Measurements from ENCODE around the gene AIG1.
"Not testable (repeated sequence)": the region's sequence is repeated elsewhere in the genome, so short reads cannot be mapped to it uniquely, and the experiment has no call there.

The AIG1 gene

DNA sequence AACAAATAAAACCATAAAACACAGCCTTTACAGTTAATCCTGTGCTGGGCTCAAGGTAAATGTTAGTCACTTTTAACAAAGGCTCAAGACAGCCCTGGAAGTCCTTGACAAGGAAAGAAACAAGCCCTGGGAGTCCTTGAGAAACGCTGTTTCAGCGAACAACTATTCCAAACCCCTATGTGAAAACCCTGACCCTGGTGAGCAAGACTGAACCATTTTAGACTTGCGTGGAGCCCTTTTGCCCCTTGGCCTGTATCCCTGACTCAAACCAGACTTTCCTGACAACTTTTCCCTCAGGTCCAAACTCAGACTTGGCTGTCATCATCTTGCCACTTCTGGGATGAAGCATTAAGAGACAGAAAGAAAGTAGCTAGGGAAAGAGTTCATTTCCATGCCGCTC lies 180.4 kb downstream of the AIG1 start:
- DNase-seq (ENCODE audit: low read depth): no peak
- TF ChIP-seq, protein P1, sequence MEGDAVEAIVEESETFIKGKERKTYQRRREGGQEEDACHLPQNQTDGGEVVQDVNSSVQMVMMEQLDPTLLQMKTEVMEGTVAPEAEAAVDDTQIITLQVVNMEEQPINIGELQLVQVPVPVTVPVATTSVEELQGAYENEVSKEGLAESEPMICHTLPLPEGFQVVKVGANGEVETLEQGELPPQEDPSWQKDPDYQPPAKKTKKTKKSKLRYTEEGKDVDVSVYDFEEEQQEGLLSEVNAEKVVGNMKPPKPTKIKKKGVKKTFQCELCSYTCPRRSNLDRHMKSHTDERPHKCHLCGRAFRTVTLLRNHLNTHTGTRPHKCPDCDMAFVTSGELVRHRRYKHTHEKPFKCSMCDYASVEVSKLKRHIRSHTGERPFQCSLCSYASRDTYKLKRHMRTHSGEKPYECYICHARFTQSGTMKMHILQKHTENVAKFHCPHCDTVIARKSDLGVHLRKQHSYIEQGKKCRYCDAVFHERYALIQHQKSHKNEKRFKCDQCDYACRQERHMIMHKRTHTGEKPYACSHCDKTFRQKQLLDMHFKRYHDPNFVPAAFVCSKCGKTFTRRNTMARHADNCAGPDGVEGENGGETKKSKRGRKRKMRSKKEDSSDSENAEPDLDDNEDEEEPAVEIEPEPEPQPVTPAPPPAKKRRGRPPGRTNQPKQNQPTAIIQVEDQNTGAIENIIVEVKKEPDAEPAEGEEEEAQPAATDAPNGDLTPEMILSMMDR (IDR thresholded peaks at IDR 0.05; ENCODE audit: control insufficient read depth, insufficient read depth, low read depth, low read length, missing control alignments): no peak
- no peak overlapping the region for H3K4me3 ChIP-seq (ENCODE audit: control insufficient read depth, low read depth, low read length)

DNA sequence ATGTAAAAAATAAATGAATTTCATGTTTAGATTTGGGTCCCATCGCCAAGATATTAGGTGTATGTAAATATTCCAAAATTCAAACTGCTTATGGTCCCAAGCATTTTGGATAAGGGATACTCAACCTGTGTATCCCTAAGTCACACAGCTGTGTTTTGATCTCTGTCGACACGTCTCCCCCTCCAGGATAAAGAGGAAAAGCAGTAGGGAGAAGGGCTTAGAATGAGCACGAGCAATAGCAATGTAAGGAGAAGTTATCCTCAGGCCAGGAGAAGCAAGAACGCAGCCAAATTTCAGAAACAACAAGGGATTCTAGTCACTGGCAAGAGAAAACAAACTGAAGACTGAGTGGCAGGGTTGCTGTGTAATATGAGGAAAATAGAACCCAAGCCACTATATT lies 181.2 kb downstream of the AIG1 start:
- DNase-seq (ENCODE audit: low read depth): no peak
- H3K4me3 ChIP-seq (ENCODE audit: control insufficient read depth, low read depth, low read length): no peak overlapping the region
- TF ChIP-seq, protein P1 (IDR thresholded peaks at IDR 0.05; ENCODE audit: control insufficient read depth, insufficient read depth, low read depth, low read length, missing control alignments): no peak

DNA sequence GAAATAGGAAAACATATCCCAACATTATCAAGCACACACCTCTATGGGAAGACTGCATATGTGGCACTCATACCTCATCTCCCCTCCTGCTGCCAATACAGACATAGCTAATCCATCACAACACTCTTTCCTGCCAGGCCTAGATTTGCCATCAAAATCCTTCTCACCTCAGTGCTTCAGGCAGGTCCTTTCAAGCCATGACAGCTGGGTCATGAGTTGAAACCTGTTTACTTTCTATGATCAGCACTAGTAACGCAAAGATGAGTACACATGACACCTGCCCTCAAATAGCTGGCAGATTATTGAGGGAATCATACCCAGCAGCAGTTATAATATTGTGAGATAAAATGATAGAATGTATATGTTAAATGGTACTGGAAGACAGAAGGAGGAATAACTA lies 183.1 kb downstream of the AIG1 start:
- DNase-seq (ENCODE audit: low read depth): no peak
- TF ChIP-seq, protein P1 (IDR thresholded peaks at IDR 0.05; ENCODE audit: control insufficient read depth, insufficient read depth, low read depth, low read length, missing control alignments): no peak
- H3K4me3 ChIP-seq (ENCODE audit: control insufficient read depth, low read depth, low read length): no peak overlapping the region

DNA sequence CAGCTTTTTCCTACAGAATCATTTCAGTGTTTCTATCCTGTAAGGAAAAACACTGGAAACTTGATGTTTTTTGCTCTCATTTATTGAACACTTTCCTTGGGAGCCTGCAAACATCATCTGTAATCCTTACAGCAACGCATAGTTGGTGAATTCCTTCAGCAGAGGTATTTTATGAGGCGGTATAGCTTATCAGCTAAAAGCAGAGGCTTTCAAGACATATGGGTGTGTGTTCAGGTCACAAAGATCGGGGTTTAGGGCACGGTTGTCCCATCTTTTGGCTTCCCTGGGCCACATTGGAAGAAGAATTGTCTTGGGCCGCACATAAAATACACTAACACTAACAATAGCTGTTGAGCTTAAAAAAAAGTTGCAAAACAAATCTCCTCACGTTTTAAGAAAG lies 185.0 kb downstream of the AIG1 start:
- no peak overlapping the region for H3K4me3 ChIP-seq (ENCODE audit: control insufficient read depth, low read depth, low read length)
- TF ChIP-seq, protein P1 (IDR thresholded peaks at IDR 0.05; ENCODE audit: control insufficient read depth, insufficient read depth, low read depth, low read length, missing control alignments): no peak
- DNase-seq (ENCODE audit: low read depth): no peak

DNA sequence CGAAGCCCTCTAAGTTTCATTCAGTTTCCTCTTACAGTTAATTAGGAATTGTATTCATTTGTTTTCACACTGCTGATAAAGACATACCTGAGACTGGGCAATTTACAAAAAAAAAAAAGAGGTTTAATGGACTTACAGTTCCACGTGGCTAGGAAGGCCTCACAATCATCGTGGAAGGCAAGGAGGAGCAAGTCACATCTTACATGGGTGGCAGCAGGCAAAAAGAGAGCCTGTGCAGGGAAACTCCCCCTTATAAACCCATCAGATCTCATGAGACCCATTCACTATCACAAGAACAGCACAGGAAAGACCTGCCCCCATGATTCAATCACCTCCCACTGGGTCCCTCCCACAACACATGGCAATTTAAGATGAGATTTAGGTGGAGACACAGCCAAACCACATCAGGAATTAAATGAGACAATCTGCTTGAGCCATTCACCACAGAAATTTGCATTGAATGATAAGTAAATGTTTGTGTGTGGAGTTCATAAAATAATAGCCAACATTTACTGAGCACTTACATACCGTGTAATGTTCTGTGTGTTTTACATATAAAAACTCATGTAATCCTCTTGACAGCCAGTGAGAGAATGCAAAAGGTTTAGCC lies 185.6 kb downstream of the AIG1 start:
- peak; percentile 21 for DNase-seq (ENCODE audit: low read depth)
- H3K4me3 ChIP-seq (ENCODE audit: control insufficient read depth, low read depth, low read length): not testable (repeated sequence)

DNA sequence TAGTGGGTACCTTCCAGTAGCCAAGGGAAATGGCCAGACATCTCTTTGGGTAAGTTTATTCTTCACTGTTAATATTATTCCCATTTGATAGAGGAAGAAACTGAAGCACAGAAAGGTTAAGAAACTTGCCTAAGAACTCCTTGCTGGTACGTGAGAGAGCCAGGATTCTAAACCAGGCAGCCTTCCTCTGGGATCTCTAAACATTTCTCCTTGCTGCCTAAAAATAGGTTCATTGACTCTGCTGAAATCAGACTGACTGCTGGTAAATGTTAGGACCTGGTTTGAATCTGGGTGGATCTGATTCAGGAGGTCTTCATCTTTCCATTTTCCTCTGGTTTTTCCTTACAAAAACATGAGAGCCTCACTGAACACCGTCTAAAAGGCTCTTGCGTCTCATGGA lies 186.9 kb downstream of the AIG1 start:
- H3K4me3 ChIP-seq (ENCODE audit: control insufficient read depth, low read depth, low read length): no peak overlapping the region
- TF ChIP-seq, protein P1 (IDR thresholded peaks at IDR 0.05; ENCODE audit: control insufficient read depth, insufficient read depth, low read depth, low read length, missing control alignments): no peak
- no peak for DNase-seq (ENCODE audit: low read depth)

DNA sequence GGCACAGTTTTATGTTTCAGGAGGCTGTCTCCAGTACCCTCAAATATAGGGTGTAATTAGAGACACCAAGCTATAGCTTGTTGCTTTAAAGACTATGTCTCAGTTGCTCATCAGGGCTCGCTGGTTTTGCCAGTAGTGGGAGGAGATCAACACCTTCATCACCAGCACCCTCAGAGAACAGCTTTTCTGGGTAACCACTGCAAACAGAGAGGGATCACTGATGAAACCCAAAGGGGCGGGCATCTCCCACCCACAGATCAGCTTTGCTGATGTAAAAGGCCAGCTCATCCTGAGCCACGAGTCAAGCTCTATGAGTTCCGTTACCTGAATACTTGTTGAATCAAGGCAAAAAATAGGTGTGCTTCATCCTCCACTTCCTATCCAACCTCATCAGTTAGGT lies 187.7 kb downstream of the AIG1 start:
- no peak for DNase-seq (ENCODE audit: low read depth)
- H3K4me3 ChIP-seq (ENCODE audit: control insufficient read depth, low read depth, low read length): no peak overlapping the region
- TF ChIP-seq, protein P1 (IDR thresholded peaks at IDR 0.05; ENCODE audit: control insufficient read depth, insufficient read depth, low read depth, low read length, missing control alignments): no peak
